Fibroblast of lung (primary cell): ENCODE data around the gene MCM3AP. TPM values are rescaled to one million over a fixed set of nuclear protein-coding genes. Genes with fewer than 3 reads are reported as not detected.

Experiments
- DNase-seq, 2 donors: peaks; one replicate each; pipeline versions ENCODE4 v3.0.0 to v3.0.0-alpha.2; 2010; ENCODE audit warnings: low read depth in 2 of 2
- H2AFZ ChIP-seq: 2 replicates; pipeline ENCODE4 v1.5.1; 2012; ENCODE audit warnings: low read length, control low read depth, inconsistent platforms
- H3K27ac ChIP-seq: 2 replicates; pipeline ENCODE4 v1.5.1; 2011; ENCODE audit warnings: low read length, control low read depth; ENCODE audit not compliant: insufficient read depth
- H3K27me3 ChIP-seq: 2 replicates; pipeline ENCODE4 v1.5.1; 2011; ENCODE audit warnings: mild to moderate bottlenecking, low read length; ENCODE audit not compliant: control insufficient read depth, insufficient read depth
- H3K36me3 ChIP-seq: 2 replicates; pipeline ENCODE4 v1.5.1; 2011; ENCODE audit warnings: low read length; ENCODE audit not compliant: control insufficient read depth, insufficient read depth
- H3K4me1 ChIP-seq: 2 replicates; pipeline ENCODE4 v1.5.1; 2011; ENCODE audit warnings: low read length; ENCODE audit not compliant: control insufficient read depth, insufficient read depth; ENCODE audit errors: extremely low read depth
- H3K4me2 ChIP-seq: 2 replicates; pipeline ENCODE4 v1.5.1; 2011; ENCODE audit warnings: low read length, control low read depth; ENCODE audit not compliant: insufficient read depth; ENCODE audit errors: extremely low read depth
- H3K4me3 ChIP-seq, 4 experiments: fragments of 200-600 bp in 1 of 4; sonication (generic) in 1 of 4; replicated peaks in 1 of 4; 2 replicates each; pipeline ENCODE4 v1.5.1; 2011 to 2016; ENCODE audit warnings: low read length in 4 of 4, low read depth in 3 of 4, mild to moderate bottlenecking in 3 of 4, control low read depth in 2 of 4, inconsistent platforms in 1 of 4, mixed read lengths in 1 of 4; ENCODE audit not compliant: insufficient read depth in 1 of 4; ENCODE audit errors: control extremely low read depth in 1 of 4
- H3K79me2 ChIP-seq: 2 replicates; pipeline ENCODE4 v1.5.1; 2012; ENCODE audit warnings: mild to moderate bottlenecking, low read length, inconsistent platforms; ENCODE audit not compliant: control insufficient read depth, insufficient read depth
- H3K9ac ChIP-seq: 2 replicates; pipeline ENCODE4 v1.5.1; 2011; ENCODE audit warnings: mild to moderate bottlenecking, low read length, control low read depth; ENCODE audit not compliant: insufficient read depth
- H3K9me3 ChIP-seq: 2 replicates; pipeline ENCODE4 v1.5.1; 2012; ENCODE audit warnings: low read depth, low read length; ENCODE audit not compliant: control insufficient read depth, insufficient read depth
- H4K20me1 ChIP-seq: 2 replicates; pipeline ENCODE4 v1.5.1; 2011; ENCODE audit warnings: low read length; ENCODE audit not compliant: control insufficient read depth, insufficient read depth; ENCODE audit errors: extremely low read depth
- EZH2 ChIP-seq: IDR thresholded peaks from 2 replicates; pipeline ENCODE4 v1.5.1; 2012; ENCODE audit warnings: low read length, control low read depth, mild to moderate bottlenecking; ENCODE audit errors: missing control alignments
- polyA plus RNA-seq, 2 donors: library from polyadenylated mRNA; depleted of rRNA in 1 of 2; stranded (reverse) in 1 of 2; unstranded in 1 of 2; fragments of >200 nt; gene quantifications; 2 replicates each; pipeline ENCODE4 v1.2.1, GENCODE V29; 2011 to 2012; ENCODE audit warnings: missing spikeins in 1 of 2
- total RNA-seq: library from RNA; depleted of rRNA; stranded (reverse); fragments of >200 nt; gene quantifications from 2 replicates; pipeline ENCODE4 v1.2.1, GENCODE V29; 2014
- TF ChIP-seq, protein P1 (sequence below), 2 donors: IDR thresholded peaks in 1 of 2; conservative IDR thresholded peaks in 1 of 2; 1 replicate in 1 of 2; 2 replicates in 1 of 2; pipeline ENCODE4 v1.5.1; 2011 to 2012; ENCODE audit warnings: low read length in 2 of 2, control low read depth in 1 of 2, inconsistent platforms in 1 of 2, low read depth in 1 of 2, mild to moderate bottlenecking in 1 of 2

The MCM3AP gene
- total and polyA plus RNA-seq, 2 donors (not counting 1 experiment from before 2014, with no cell fraction given) = 40.4 to 64.6 TPM

DNA sequence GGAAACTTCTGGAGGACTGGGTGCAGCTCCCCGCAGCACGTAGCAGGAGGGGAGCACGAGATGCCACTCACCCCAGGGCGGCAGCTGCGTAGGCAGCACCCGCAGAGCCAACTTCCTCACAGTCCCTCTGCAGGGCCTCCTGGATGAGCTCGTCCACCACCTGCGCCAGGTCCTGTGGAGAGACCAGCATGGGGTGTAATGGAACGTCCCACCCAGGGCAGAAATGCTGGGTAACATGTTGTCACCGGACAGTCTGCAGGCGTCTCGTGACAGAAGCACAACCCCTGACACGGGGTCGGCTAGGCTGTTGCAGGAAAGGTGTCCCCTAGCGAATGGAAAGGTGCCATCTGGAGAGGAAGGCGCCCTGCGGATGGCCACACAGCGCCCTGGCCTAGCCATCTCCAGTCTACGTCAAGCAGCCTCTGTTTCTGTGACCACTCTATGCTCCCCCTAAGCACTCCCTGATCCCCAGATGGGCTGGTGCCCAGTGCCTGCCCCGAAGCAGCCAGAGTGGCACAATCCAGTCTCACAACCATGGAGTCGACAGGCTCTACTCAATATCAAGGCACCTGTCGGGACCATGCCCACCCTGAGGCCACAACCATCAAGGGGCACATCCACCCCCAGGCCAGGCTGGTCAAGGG lies 21.2 kb downstream of the MCM3AP start:
- Histone ChIP-seq H4K20me1 (no peaks in the 10 kb centered on the region), H3K27me3 (no peaks in the 10 kb centered on the region), H3K36me3 (peaks cover 29% of the 10 kb centered on the region), H3K4me2 (no peak overlapping the region), H3K9ac (no peak overlapping the region), H3K9me3 (no peaks in the 10 kb centered on the region), H3K4me1 (no peaks in the 10 kb centered on the region), H2AFZ (no peak overlapping the region), H3K4me3 (no peak overlapping the region), H3K79me2 (no peaks in the 10 kb centered on the region), H3K27ac (no peak overlapping the region)
- TF ChIP-seq, protein P1, sequence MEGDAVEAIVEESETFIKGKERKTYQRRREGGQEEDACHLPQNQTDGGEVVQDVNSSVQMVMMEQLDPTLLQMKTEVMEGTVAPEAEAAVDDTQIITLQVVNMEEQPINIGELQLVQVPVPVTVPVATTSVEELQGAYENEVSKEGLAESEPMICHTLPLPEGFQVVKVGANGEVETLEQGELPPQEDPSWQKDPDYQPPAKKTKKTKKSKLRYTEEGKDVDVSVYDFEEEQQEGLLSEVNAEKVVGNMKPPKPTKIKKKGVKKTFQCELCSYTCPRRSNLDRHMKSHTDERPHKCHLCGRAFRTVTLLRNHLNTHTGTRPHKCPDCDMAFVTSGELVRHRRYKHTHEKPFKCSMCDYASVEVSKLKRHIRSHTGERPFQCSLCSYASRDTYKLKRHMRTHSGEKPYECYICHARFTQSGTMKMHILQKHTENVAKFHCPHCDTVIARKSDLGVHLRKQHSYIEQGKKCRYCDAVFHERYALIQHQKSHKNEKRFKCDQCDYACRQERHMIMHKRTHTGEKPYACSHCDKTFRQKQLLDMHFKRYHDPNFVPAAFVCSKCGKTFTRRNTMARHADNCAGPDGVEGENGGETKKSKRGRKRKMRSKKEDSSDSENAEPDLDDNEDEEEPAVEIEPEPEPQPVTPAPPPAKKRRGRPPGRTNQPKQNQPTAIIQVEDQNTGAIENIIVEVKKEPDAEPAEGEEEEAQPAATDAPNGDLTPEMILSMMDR (conservative IDR thresholded peaks at IDR 0.05 in 1 of 2, IDR thresholded peaks at IDR 0.05 in 1 of 2; ENCODE audit: low read depth in 1 of 2, low read length in 2 of 2) = no peak
- no peak for TF ChIP-seq EZH2
- DNase-seq = no peak

DNA sequence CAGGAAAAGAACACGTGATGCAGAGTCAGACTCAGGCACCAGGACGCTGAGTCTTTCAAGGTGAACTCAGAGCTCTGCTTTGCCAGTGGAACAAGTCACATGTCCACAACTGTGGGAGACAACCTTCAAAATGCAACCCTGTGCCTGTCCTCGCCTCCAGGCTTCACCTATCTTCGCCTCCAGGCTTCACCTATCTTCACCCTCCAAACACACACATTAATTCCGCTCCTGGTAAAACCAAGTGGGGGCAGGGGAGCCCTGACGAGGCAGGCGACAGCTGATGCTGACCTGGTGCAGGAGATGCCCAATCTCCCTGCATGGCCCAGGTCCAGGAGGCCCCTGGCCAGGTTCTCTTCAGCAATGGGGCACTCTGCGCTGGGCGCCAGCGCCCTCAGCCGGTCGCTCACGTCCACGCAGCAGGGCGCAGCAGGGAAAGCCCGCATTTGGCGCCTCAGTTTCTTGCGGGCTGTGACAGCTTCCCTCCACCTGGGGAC lies 28.9 kb downstream of the MCM3AP start:
- Histone ChIP-seq H3K36me3 (peaks cover 33% of the 10 kb centered on the region), H3K27me3 (no peaks in the 10 kb centered on the region), H2AFZ (no peak overlapping the region), H3K9ac (no peak overlapping the region), H3K4me2 (no peak overlapping the region), H3K4me3 (no peak overlapping the region), H4K20me1 (no peaks in the 10 kb centered on the region), H3K9me3 (no peaks in the 10 kb centered on the region), H3K27ac (no peak overlapping the region), H3K79me2 (no peaks in the 10 kb centered on the region), H3K4me1 (no peaks in the 10 kb centered on the region)
- no peak for DNase-seq
- TF ChIP-seq, protein P1 (conservative IDR thresholded peaks at IDR 0.05 in 1 of 2, IDR thresholded peaks at IDR 0.05 in 1 of 2; ENCODE audit: low read depth in 1 of 2, low read length in 2 of 2) = no peak
- TF ChIP-seq EZH2 = no peak

DNA sequence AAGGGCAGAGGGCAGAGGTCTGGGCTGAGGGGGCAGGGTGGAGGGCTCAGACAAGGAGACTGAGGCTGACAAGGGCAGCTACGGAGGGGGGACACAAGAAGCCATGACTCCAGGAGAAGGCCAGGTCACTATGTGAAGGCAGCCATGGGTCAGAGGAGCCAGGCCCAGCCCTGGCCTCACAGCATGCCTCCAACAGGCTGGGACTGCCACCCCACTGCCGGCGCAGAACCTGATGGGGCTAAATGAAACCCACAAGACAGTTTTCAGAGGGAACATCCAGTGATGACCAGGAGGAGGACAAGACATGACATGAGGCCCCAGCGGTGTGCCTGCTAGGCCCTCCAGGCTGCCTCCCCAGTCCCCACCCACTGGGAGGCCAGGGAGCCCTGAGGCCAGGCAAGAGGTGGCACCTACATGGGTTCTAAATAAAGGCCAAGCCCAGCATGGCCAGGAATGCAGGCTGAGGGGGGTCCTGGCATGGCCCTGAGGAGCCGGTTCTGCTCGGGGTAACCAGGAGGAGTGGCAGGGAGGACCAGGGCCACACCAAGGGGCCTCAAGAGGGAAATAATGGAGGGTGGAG lies 29.6 kb downstream of the MCM3AP start:
- H4K20me1 ChIP-seq = no peaks in the 10 kb centered on the region
- no peaks in the 10 kb centered on the region for H3K4me1 ChIP-seq
- no peak overlapping the region for H3K27ac ChIP-seq
- no peak for DNase-seq
- no peak overlapping the region for H2AFZ ChIP-seq
- H3K4me3 ChIP-seq = no peak overlapping the region
- peaks cover 32% of the 10 kb centered on the region for H3K36me3 ChIP-seq
- TF ChIP-seq, protein P1 (conservative IDR thresholded peaks at IDR 0.05 in 1 of 2, IDR thresholded peaks at IDR 0.05 in 1 of 2; ENCODE audit: low read depth in 1 of 2, low read length in 2 of 2) = no peak
- no peak for TF ChIP-seq EZH2
- H3K27me3 ChIP-seq = no peaks in the 10 kb centered on the region
- no peaks in the 10 kb centered on the region for H3K9me3 ChIP-seq
- no peak overlapping the region for H3K9ac ChIP-seq
- no peak overlapping the region for H3K4me2 ChIP-seq
- no peaks in the 10 kb centered on the region for H3K79me2 ChIP-seq
